ENCODE measurements around the gene TRO.

Gene TRO

GRCh38 chrX:54937416-54937815, 16.8 kb downstream of the TRO start:
- TF ChIP-seq EZH2 (optimal IDR thresholded peaks at IDR 0.05; ENCODE audit: low read depth, low read length) (no peak), EZH2phosphoT487 (IDR thresholded peaks at IDR 0.05; ENCODE audit: low read length) (no peak), CTCF (IDR thresholded peaks at IDR 0.05; ENCODE audit: low read length) (no peak)
- H3F3A ChIP-seq (ENCODE audit: insufficient read depth, low read length), result no peaks in the 10 kb centered on the region
- no peak overlapping the region for H3K4me3 ChIP-seq (ENCODE audit: low read length)
- no peak overlapping the region for H3K9ac ChIP-seq (ENCODE audit: low read length)
- no peak overlapping the region for H3K4me2 ChIP-seq (ENCODE audit: low read depth, low read length)
- DNase-seq, result no peak
- no peaks in the 10 kb centered on the region for H3K4me1 ChIP-seq (ENCODE audit: low read length)
- H3K9me2 ChIP-seq (replicated peaks; ENCODE audit: insufficient read depth, low read length), result no peaks in the 10 kb centered on the region
- H3K36me3 ChIP-seq (replicated peaks; ENCODE audit: insufficient read depth, low read length), result no peaks in the 10 kb centered on the region
- no peaks in the 10 kb centered on the region for H3K9me3 ChIP-seq (replicated peaks; ENCODE audit: insufficient read depth, low read length)
- no peaks in the 10 kb centered on the region for H3K79me2 ChIP-seq (ENCODE audit: low read length)
- H3K27ac ChIP-seq (ENCODE audit: low read length), result no peak overlapping the region
- no peak overlapping the region for H2AFZ ChIP-seq (ENCODE audit: low read length)
- H3K27me3 ChIP-seq (replicated peaks; ENCODE audit: insufficient read depth, low read length), result no peaks in the 10 kb centered on the region
- no peaks in the 10 kb centered on the region for H4K20me1 ChIP-seq (ENCODE audit: insufficient read depth, low read length)

GRCh38 chrX:54944816-54945215, 24.2 kb downstream of the TRO start:
- no peaks in the 10 kb centered on the region for H3K9me3 ChIP-seq (replicated peaks; ENCODE audit: insufficient read depth, low read length)
- no peak for DNase-seq
- H2AFZ ChIP-seq (ENCODE audit: low read length), result no peak overlapping the region
- H3K4me1 ChIP-seq (ENCODE audit: low read length), result no peaks in the 10 kb centered on the region
- no peaks in the 10 kb centered on the region for H3K36me3 ChIP-seq (replicated peaks; ENCODE audit: insufficient read depth, low read length)
- no peaks in the 10 kb centered on the region for H3K27me3 ChIP-seq (replicated peaks; ENCODE audit: insufficient read depth, low read length)
- no peaks in the 10 kb centered on the region for H3F3A ChIP-seq (ENCODE audit: insufficient read depth, low read length)
- no peaks in the 10 kb centered on the region for H3K79me2 ChIP-seq (ENCODE audit: low read length)
- no peak overlapping the region for H3K27ac ChIP-seq (ENCODE audit: low read length)
- no peaks in the 10 kb centered on the region for H4K20me1 ChIP-seq (ENCODE audit: insufficient read depth, low read length)
- no peaks in the 10 kb centered on the region for H3K9me2 ChIP-seq (replicated peaks; ENCODE audit: insufficient read depth, low read length)
- no peak overlapping the region for H3K4me3 ChIP-seq (ENCODE audit: low read length)
- TF ChIP-seq CTCF (IDR thresholded peaks at IDR 0.05; ENCODE audit: low read length) (no peak), EZH2 (optimal IDR thresholded peaks at IDR 0.05; ENCODE audit: low read depth, low read length) (no peak), EZH2phosphoT487 (IDR thresholded peaks at IDR 0.05; ENCODE audit: low read length) (no peak)
- H3K9ac ChIP-seq (ENCODE audit: low read length), result no peak overlapping the region
- H3K4me2 ChIP-seq (ENCODE audit: low read depth, low read length), result no peak overlapping the region

GRCh38 chrX:54945224-54945623, 24.6 kb downstream of the TRO start:
- no peaks in the 10 kb centered on the region for H3K79me2 ChIP-seq (ENCODE audit: low read length)
- H3K27ac ChIP-seq (ENCODE audit: low read length), result no peak overlapping the region
- H3K27me3 ChIP-seq (replicated peaks; ENCODE audit: insufficient read depth, low read length), result no peaks in the 10 kb centered on the region
- TF ChIP-seq CTCF (IDR thresholded peaks at IDR 0.05; ENCODE audit: low read length) (no peak), EZH2 (optimal IDR thresholded peaks at IDR 0.05; ENCODE audit: low read depth, low read length) (no peak), EZH2phosphoT487 (IDR thresholded peaks at IDR 0.05; ENCODE audit: low read length) (no peak)
- no peak for DNase-seq
- no peak overlapping the region for H3K9ac ChIP-seq (ENCODE audit: low read length)
- no peaks in the 10 kb centered on the region for H3K9me2 ChIP-seq (replicated peaks; ENCODE audit: insufficient read depth, low read length)
- H3F3A ChIP-seq (ENCODE audit: insufficient read depth, low read length), result no peaks in the 10 kb centered on the region
- H3K4me1 ChIP-seq (ENCODE audit: low read length), result no peaks in the 10 kb centered on the region
- no peaks in the 10 kb centered on the region for H3K9me3 ChIP-seq (replicated peaks; ENCODE audit: insufficient read depth, low read length)
- no peaks in the 10 kb centered on the region for H4K20me1 ChIP-seq (ENCODE audit: insufficient read depth, low read length)
- H3K4me3 ChIP-seq (ENCODE audit: low read length), result no peak overlapping the region
- H2AFZ ChIP-seq (ENCODE audit: low read length), result no peak overlapping the region
- no peaks in the 10 kb centered on the region for H3K36me3 ChIP-seq (replicated peaks; ENCODE audit: insufficient read depth, low read length)
- no peak overlapping the region for H3K4me2 ChIP-seq (ENCODE audit: low read depth, low read length)

All from MM.1S (cell line).